A549 (cell line): ENCODE results near the gene SPPL2A. TPM values are rescaled to one million over a fixed set of nuclear protein-coding genes. Genes with fewer than 3 reads are reported as not detected.

ENCODE experiments used
- ATAC-seq, 2 experiments: fragments of 200-7000 bp in 1 of 2; fragments of >200 bp in 1 of 2; cut with Nextera tagmentation in 1 of 2; cut with Tn5 transposase in 1 of 2; 3 replicates each; pipeline versions ENCODE4 v1.8.0 to v1.9.1; 2018 to 2020; ENCODE audit warnings: mild to moderate bottlenecking in 1 of 2, moderate library complexity in 1 of 2
- CTCF ChIA-PET: fragments of 300-600 bp; sonication (Branson Sonifier 250); formaldehyde crosslinking; extraction: SDS; loops from one replicate; lab custom pipeline; 2021; ENCODE audit warnings: antibody characterized with exemption, inconsistent platforms; lab: Yijun Ruan, JAX
- POLR2A ChIA-PET: fragments of 350-600 bp; formaldehyde crosslinking; extraction: SDS; loops from one replicate; lab custom pipeline; 2021; ENCODE audit warnings: antibody characterized with exemption, inconsistent platforms; lab: Yijun Ruan, JAX
- DNase-seq, 2 experiments: peaks; one replicate each; pipeline versions ENCODE4 v3.0.0 to v3.0.0-alpha.2; 2011 to 2016; ENCODE audit warnings: low read depth in 1 of 2, low spot score in 1 of 2
- FAIRE-seq: peaks from 2 replicates; lab custom pipeline; 2011; peaks lifted over from hg19 to GRCh38; lab: Jason Lieb, UNC
- H3K27ac ChIP-seq, 2 experiments: fragments of >200 bp; sonication (Bioruptor Twin); formaldehyde crosslinking; 3 replicates each; pipeline ENCODE4 v1.5.1; 2016 to 2017
- H3K4me1 ChIP-seq: fragments of >200 bp; sonication (Bioruptor Twin); formaldehyde crosslinking; 3 replicates; pipeline ENCODE4 v1.6.1; 2016
- H3K4me2 ChIP-seq: fragments of >200 bp; sonication (Bioruptor Twin); formaldehyde crosslinking; 3 replicates; pipeline ENCODE4 v1.6.1; 2016
- H3K4me3 ChIP-seq: fragments of >200 bp; sonication (Bioruptor Twin); formaldehyde crosslinking; 3 replicates; pipeline ENCODE4 v1.5.1; 2016
- H3K9me3 ChIP-seq: fragments of >200 bp; sonication (Bioruptor Twin); formaldehyde crosslinking; 3 replicates; pipeline ENCODE4 v1.6.1; 2016
- FOSB ChIP-seq: fragments of 250-450 bp; sonication (Bioruptor Pico); IDR thresholded peaks from 2 replicates; pipeline ENCODE4 v1.5.0; 2020; ENCODE audit warnings: mild to moderate bottlenecking, moderate library complexity
- FOSL2 ChIP-seq, 2 experiments: fragments of 450-650 bp in 1 of 2; fragments of >200 bp in 1 of 2; sonication (Bioruptor Twin) in 1 of 2; formaldehyde crosslinking; IDR thresholded peaks; 2 replicates each; pipeline versions ENCODE4 v1.5.0 to v1.6.1; 2016 to 2020; ENCODE audit warnings: mild to moderate bottlenecking in 1 of 2, moderate library complexity in 1 of 2
- FOXS1 ChIP-seq: fragments of 250-450 bp; sonication (Bioruptor Pico); IDR thresholded peaks from 2 replicates; pipeline ENCODE4 v1.5.0; 2020; ENCODE audit warnings: mild to moderate bottlenecking, moderate library complexity
- MAFK ChIP-seq: fragments of 450-650 bp; IDR thresholded peaks from 2 replicates; pipeline ENCODE4 v1.6.1; 2014; ENCODE audit not compliant: partially characterized antibody
- MYC ChIP-seq: IDR thresholded peaks from 2 replicates; pipeline ENCODE4 v1.6.1; 2012; ENCODE audit warnings: mild to moderate bottlenecking, inconsistent platforms, low read length, improper control_type of control experiment, borderline replicate concordance
- NFE2L2 ChIP-seq: fragments of 150-350 bp; conservative IDR thresholded peaks from 2 replicates; pipeline ENCODE4 v1.6.1; 2014; ENCODE audit warnings: low read length
- PHF8 ChIP-seq: fragments of 200-600 bp; sonication (generic); IDR thresholded peaks from 2 replicates; pipeline ENCODE4 v1.6.1; 2016; ENCODE audit warnings: low read depth, mild to moderate bottlenecking, antibody characterized with exemption, moderate library complexity, borderline replicate concordance
- RAD21 ChIP-seq, 2 experiments: fragments of >200 bp in 1 of 2; sonication (Bioruptor Twin) in 1 of 2; formaldehyde crosslinking in 1 of 2; IDR thresholded peaks in 1 of 2; conservative IDR thresholded peaks in 1 of 2; 2 replicates in 1 of 2; 3 replicates in 1 of 2; pipeline ENCODE4 v1.6.1; 2012 to 2018; ENCODE audit warnings: inconsistent platforms in 1 of 2
- RARB ChIP-seq: fragments of 250-450 bp; sonication (Bioruptor Pico); IDR thresholded peaks from 2 replicates; pipeline ENCODE4 v1.8.0; 2021; ENCODE audit warnings: mild to moderate bottlenecking, moderate library complexity
- SMC3 ChIP-seq: fragments of >200 bp; sonication (Bioruptor Twin); formaldehyde crosslinking; IDR thresholded peaks from 3 replicates; pipeline ENCODE4 v1.6.1; 2018; ENCODE audit warnings: inconsistent platforms
- SREBF2 ChIP-seq: fragments of 450-650 bp; IDR thresholded peaks from 2 replicates; pipeline ENCODE4 v1.6.1; 2014; ENCODE audit warnings: mild to moderate bottlenecking, moderate library complexity
- WGBS: methylation state at CpG from one replicate; pipeline ENCODE4 v1.1.6; 2017; ENCODE audit errors: missing lambda C conversion rate; 5-methylcytosine and 5-hydroxymethylcytosine counted together
- polyA plus RNA-seq, 4 experiments: library from polyadenylated mRNA; depleted of rRNA in 3 of 4; stranded (reverse); fragments of >200 nt; fragmentation: RNase III in 1 of 4; extraction: RNeasy Plus Mini Kit Qiagen cat#74134 plus additional on column Dnase treatment in 1 of 4; gene quantifications; 2 replicates in 3 of 4; 3 replicates in 1 of 4; pipeline ENCODE4 v1.2.3, GENCODE V29; 2011 to 2017
- TF ChIP-seq, protein P1 (sequence below): fragments of 450-650 bp; IDR thresholded peaks from 2 replicates; pipeline ENCODE4 v1.6.1; 2014; ENCODE audit warnings: antibody characterized with exemption
- TF ChIP-seq, protein P2 (sequence below): fragments of >200 bp; sonication (Bioruptor Twin); formaldehyde crosslinking; IDR thresholded peaks from 3 replicates; pipeline ENCODE4 v1.5.1; 2016

The SPPL2A gene
- polyA plus RNA-seq, 2 of the 4 experiments (the other 2 are of a cell fraction) = 87.7 to 138 TPM

DNA sequence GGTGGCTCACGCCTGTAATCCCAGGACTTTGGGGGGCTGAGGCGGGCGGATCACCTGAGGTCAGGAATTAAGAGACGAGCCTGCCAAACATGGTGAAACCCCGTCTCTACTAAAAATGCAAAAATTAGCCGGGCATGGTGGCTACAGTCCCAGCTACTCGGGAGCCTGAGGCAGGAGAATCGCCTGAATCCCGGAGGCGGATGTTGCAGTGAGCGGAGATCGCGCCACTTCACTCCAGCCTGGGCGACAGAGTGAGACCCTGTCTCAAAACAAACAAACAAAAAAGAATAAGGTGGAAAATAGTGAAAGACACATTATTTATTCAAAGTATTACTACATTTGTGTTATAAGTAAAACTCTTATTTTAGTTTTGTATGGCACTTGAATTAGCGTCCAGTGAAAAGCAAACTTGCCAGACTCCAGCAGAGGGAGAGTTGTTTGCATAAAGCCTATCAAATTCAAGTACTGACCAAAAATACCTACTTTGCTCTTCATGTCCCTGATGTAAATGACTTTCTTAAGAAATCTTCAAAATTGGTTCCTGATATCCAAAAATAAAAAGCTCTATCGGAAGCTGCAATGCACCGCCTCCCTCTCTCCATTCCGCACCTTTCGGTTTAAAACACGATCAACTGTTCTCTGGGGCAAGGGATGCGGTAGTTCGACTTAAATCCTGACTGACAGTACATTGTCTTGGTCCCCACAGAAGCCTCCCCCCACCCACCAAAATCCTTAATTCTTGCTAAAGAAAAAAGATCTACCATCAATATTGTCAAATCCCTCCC lies 80.1 kb downstream of the SPPL2A start (continued):
- TF ChIP-seq NFE2L2 (no peak), RARB (CRISPR knock-in tag) (no peak), FOSB (no peak), MYC (no peak)
- TF ChIP-seq, all 56 proteins: peak for 0

DNA sequence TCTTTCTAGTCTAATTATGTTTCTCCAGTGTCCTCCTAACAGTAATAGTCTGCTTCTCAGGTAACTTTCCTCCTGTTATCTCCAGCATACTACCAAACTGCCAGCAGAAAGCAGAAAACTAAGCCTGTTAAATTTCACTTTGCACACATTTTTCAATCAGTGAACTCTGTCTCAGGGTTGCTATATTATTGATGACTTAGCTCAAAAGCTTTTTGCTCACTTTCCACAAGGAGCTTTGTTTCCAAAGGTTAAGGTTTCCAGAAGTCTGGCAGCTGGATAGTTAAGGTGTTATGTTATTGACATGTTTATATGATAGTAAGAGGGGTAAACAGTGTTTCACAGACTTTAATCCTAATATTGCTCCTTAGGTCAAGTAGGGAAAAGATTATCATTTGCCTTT lies 84.0 kb downstream of the SPPL2A start:
- no peak overlapping the region for H3K27ac ChIP-seq

DNA sequence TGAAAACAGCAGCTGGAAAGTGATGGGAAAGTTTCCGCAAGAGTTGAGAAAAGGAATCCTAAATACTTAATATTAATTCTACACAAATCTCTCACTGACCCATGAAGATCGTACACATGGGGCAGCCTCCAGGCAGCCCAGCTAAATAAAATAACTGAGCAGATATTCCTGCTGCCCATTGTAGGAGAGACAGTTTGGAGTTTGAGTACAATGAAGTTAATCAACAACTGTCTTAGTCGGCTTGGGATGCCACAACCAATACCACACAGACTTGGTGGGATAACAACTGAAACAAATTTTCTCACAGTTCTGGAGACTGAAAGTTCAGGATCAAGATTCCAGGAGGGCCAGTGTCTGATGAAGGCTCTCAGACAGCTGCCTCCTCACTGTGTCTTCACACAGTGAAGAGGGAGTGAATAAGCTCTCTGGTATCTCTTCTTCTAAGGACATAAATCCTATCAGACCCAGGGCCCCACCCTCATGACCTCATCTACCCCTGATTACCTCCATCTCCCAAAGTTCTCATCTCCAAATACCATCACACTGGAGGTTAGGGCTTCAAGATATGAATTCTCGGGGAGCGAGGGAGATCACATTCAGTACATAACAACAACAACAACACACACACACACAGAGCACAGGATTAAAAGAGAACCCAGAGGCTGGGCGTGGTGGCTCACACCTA lies 88.6 kb downstream of the SPPL2A start:
- no peak overlapping the region for H3K4me3 ChIP-seq
- ATAC-seq = peak; percentile 94 to 96
- H3K9me3 ChIP-seq = no peaks in the 10 kb centered on the region
- POLR2A ChIA-PET = interaction anchor here (0.6 to 1.2 kb wide), 4 partner anchors 9 to 208 kb away, joined by 4 to 7 read pairs (median 6); partner anchors contain the start of gene TRPM7
- no peak for FAIRE-seq
- no peak for TF ChIP-seq FOSL2 (IDR thresholded peaks at IDR 0.05)
- peak; percentile 57 for TF ChIP-seq FOSL2 (CRISPR knock-in tag; IDR thresholded peaks at IDR 0.05)
- TF ChIP-seq PHF8 = no peak
- peak; percentile 25 to 74 for DNase-seq
- H3K4me1 ChIP-seq = peaks cover 24% of the 10 kb centered on the region
- H3K27ac ChIP-seq = peak overlapping the region; percentile 25 to 70; a peak in 5 of 6 replicates
- WGBS = 58% methylated on average over 6 of the region's 6 CpGs
- H3K4me2 ChIP-seq = peak overlapping the region; percentile 49
- CTCF ChIA-PET = interaction anchor here (0.6 to 6.2 kb wide), 20 partner anchors 8 to 515 kb away, joined by 3 to 73 read pairs (median 6); partner anchors contain the start of genes AP4E1 and TRPM7

More for the DNA sequence above, 84.0 kb downstream of the SPPL2A start:
- no peak overlapping the region for H3K4me2 ChIP-seq
- ATAC-seq (no peak), DNase-seq (no peak), FAIRE-seq (no peak)
- H3K4me3 ChIP-seq = no peak overlapping the region
- peaks cover 29% of the 10 kb centered on the region for H3K4me1 ChIP-seq
- no peak for TF ChIP-seq SREBF2
- TF ChIP-seq FOXS1 (CRISPR knock-in tag) = no peak
- peak; percentile 72 for TF ChIP-seq MAFK
- TF ChIP-seq, all 56 proteins: peak for 1
- ChIA-PET POLR2A (interaction anchor here (0.7 kb wide), 1 partner anchor 44 kb away, joined by 5 read pairs; no protein-coding TSS in a partner anchor), CTCF (interaction anchor here (0.6 to 1.9 kb wide), 4 partner anchors 10 to 204 kb away, joined by 3 to 5 read pairs (median 3); no protein-coding TSS in a partner anchor)
- H3K9me3 ChIP-seq = no peaks in the 10 kb centered on the region

DNA sequence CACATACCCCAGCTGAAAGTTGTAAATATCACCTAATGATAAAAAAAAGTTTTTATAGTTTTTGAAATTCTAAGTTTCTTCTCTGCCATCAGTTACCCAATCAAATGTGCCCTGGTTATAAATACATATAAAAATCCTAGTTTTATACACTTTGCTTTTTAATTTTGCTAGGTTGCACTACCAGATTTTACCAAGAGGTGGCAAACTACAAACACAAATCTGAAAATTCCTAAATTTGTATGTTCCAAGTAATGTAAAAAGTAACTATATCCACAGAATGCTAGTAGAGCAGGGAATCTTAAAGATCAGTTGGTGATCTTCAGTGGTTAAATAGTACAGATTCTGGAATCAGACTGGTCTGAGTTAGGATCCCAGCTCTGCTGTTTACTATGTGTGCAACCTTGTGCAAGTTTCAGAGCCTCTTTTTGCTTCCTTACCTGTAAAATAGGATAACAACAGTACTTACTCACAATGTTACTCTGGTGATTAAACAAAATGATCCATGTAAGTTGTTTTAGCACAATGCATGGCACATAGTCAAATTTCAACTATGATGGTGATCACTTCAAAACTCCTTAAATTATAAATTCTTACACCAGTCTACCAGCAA lies 89.9 kb downstream of the SPPL2A start:
- CTCF ChIA-PET = interaction anchor here (0.6 to 6.2 kb wide), 37 partner anchors 9 to 517 kb away, joined by 3 to 73 read pairs (median 4); partner anchors contain the start of genes AP4E1 and TRPM7
- ATAC-seq (no peak; a peak in 1 of 6 replicates), DNase-seq (peak; percentile 25 to 52), FAIRE-seq (peak; percentile 77)
- Histone ChIP-seq H3K9me3 (no peaks in the 10 kb centered on the region), H3K4me1 (peaks cover 24% of the 10 kb centered on the region), H3K27ac (peak overlapping the region in 1 of 2 experiments; percentile 23; a peak in 1 of 6 replicates), H3K4me2 (peak overlapping the region; percentile 4; the same call in 1 of the 3 replicates), H3K4me3 (no peak overlapping the region)
- TF ChIP-seq SMC3 = peak; percentile 88
- peak; percentile 76 to 87 for TF ChIP-seq RAD21 (conservative IDR thresholded peaks at IDR 0.05 in 1 of 2, IDR thresholded peaks at IDR 0.05 in 1 of 2)
- TF ChIP-seq, protein P1, sequence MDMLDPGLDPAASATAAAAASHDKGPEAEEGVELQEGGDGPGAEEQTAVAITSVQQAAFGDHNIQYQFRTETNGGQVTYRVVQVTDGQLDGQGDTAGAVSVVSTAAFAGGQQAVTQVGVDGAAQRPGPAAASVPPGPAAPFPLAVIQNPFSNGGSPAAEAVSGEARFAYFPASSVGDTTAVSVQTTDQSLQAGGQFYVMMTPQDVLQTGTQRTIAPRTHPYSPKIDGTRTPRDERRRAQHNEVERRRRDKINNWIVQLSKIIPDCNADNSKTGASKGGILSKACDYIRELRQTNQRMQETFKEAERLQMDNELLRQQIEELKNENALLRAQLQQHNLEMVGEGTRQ = no peak
- TF ChIP-seq, protein P2, sequence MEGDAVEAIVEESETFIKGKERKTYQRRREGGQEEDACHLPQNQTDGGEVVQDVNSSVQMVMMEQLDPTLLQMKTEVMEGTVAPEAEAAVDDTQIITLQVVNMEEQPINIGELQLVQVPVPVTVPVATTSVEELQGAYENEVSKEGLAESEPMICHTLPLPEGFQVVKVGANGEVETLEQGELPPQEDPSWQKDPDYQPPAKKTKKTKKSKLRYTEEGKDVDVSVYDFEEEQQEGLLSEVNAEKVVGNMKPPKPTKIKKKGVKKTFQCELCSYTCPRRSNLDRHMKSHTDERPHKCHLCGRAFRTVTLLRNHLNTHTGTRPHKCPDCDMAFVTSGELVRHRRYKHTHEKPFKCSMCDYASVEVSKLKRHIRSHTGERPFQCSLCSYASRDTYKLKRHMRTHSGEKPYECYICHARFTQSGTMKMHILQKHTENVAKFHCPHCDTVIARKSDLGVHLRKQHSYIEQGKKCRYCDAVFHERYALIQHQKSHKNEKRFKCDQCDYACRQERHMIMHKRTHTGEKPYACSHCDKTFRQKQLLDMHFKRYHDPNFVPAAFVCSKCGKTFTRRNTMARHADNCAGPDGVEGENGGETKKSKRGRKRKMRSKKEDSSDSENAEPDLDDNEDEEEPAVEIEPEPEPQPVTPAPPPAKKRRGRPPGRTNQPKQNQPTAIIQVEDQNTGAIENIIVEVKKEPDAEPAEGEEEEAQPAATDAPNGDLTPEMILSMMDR = peak; percentile 88
- POLR2A ChIA-PET = interaction anchor here (0.8 to 0.9 kb wide), 2 partner anchors 10 to 201 kb away, joined by 3 to 4 read pairs; partner anchors contain the start of gene TRPM7
